HG03175 (cell line): Measurements from ENCODE around the gene EFCAB13.
"Not testable (repeated sequence)": the region's sequence is repeated elsewhere in the genome, so short reads cannot be mapped to it uniquely, and the experiment has no call there.

Experiments
- ATAC-seq: cut with Tn5 transposase; IDR thresholded peaks from one replicate; pipeline ENCODE4 v1.9.1; 2021; ENCODE audit warnings: mild to moderate bottlenecking, moderate library complexity; ENCODE audit not compliant: unreplicated experiment

The EFCAB13 gene

DNA sequence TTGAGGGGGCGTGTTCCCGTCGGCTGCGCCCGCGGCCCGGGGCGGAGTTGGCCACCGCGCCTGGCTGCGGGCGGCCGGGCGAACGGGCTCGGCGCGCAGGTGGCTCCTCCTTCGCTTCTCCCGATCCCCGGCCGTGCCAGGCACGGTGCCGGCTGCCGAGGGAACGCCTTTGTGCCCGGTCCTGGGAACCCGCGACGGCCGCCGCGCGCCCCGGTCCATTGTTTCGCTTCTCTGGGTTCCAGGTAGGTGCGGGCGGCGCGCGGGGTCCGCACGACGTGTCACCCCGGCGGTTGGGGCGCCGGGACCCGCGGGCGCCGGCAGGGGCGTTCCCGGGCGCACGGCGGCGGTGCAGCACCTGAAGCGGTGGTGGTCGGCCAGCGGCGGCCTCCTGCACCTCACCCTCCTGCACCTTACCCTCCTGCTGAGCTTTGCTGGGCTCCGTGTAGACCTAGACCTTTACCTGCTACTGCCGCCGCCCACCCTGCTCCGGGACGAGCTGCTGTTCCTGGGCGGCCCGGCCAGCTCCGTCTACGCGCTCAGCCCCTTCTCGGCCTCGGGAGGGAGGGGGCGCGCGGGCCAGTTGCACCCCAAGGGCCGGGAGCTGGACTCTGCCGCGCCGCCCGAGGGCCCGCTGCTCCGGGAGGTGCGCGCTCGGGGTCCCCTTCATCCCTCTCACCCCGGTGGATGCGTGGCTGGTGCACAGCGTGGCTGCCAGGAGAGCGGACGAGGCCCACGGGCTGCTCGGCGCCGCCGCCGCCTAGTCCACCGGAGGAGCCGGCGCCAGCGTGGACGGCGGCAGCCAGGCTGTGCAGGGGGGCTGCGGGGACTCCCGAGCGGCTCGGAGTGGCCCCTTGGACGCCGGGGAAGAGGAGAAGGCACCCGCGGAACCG, 99.9 kb downstream of the EFCAB13 start:
- ATAC-seq = no peak

DNA sequence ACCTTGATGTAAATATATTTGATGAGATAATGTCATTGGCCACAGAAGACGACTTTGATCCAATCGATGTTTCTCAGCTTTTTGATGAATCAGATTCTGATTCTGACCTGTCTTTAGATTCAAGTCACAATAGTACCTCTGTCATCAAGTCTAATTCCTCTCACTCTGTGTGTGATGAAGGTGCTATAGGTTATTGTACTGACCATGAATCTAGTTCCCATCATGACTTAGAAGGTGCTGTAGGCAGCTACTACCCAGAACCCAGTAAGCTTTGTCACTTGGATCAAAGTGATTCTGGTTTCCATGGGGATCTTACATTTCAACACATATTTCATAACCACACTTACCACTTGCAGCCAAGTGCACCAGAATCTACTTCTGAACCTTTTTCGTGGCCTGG, 101.5 kb downstream of the EFCAB13 start:
- ATAC-seq = not testable (repeated sequence)

DNA sequence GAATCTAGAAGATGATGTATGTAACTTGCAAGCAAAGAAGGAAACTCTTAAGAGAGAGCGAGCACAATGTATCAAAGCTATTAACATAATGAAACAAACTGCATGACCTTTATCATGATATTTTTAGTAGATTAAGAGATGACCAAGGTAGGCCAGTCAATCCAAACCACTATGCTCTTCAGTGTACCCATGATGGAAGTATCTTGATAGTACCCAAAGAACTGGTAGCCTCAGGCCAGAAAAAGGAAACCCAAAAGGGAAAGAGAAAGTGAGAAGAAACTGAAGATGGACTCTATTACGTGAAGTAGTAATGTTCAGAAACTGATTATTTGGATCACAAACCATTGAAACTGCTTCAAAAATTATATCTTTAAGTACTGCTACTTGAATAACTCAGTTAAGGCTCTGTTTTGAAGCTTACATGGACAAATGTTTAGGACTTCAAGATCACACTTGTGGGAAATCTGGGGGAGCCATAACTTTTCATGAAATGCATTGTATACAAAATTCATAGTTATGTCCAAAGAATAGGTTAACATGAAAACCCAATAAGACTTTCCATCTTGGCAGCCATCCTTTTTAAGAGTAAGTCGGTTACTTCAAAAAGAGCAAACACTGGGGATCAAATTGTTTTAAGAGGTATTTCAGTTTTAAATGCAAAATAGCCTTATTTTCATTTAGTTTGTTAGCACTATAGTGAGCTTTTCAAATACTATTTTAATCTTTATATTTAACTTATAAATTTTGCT, 102.3 kb downstream of the EFCAB13 start:
- not testable (repeated sequence) for ATAC-seq

DNA sequence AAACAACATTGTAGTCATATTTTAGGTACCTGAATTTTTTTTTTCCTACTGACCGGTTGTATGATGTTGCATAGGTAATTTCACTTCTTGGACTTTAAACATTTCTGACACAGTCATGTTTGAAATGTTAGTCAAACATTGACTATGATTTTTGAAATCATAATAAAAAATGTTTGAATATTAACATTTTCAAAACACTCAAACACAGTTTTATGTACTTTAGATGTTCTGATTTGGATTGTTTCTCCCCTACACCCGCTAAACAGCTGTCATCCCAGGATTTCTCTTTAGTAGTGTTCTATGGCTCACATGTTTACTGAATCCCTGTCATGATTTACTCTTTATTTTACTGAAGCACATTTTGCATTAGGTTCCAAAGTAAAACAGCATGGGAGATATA, 104.2 kb downstream of the EFCAB13 start:
- ATAC-seq = no peak

DNA sequence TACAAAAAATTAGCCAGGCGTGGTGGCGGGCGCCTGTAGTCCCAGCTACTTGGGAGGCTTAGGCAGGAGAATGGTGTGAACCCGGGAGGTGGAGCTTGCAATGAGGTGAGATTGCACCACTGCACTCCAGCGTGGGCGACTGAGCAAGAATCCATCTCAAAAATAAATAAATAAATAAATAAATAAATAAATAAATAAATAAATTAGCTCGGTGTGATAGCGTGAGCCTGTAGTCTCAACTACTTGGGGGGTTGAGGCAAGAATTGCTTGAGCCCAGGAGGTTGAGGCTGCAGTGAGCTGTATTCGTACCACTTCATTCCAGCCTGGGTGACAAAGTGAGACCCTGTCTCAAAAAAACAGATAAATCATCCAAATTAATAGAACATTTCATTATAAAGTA, 108.5 kb downstream of the EFCAB13 start:
- ATAC-seq = not testable (repeated sequence)

DNA sequence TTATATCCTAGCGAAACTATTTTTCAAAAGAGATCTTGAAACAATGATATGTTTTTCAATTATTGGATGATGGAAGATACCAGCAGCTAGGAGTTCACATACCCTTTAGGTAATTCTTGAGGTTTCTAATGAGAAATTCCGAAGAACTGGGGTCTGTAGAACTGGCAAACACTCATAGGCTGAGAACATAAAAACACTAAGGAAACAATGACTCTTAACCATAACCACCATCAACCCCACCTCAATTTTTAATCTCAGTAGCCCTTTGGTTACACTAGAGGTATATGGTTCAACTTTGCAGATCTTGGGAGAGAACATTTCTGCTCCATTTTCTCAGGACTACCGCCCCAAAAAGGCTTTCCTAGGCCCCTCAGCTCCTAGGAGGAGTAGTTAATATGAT, 141.4 kb downstream of the EFCAB13 start:
- ATAC-seq = no peak

DNA sequence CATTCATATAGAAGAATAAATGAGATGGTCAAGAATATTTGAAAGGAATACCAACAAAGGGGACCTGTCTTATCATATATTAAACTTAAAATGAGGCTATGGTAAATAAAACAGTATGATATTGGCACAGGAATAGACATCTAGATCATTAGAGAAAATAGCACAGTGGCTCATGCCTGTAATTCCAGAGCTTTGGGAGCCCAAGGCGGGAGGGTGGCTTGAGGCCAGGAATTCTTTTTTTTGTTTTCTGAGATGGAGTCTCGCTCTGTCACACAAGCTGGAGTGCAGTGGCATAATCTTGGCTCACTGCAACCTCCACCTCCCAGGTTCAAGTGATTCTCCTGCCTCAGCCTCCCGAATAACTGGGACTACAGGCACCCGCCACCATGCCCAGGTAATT, 143.2 kb downstream of the EFCAB13 start:
- not testable (repeated sequence) for ATAC-seq

DNA sequence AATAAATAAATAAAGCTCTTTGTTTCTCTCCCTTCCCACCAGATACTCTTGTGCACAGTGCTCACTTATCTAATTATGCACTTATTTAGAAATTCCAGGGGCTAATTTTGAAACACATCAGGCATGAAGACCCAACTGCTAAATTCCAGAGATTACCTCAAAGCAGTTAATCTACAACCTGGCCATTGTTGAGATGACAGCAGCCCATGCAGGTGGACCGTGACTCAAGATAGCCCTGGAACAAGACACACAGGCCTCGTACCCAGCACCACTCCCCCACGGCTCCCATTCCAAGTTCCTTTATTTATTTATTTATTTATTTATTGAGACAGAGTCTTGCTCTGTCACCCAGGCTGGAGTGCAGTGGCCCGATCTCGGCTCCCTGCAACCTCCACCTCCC, 147.1 kb downstream of the EFCAB13 start:
- no peak for ATAC-seq

DNA sequence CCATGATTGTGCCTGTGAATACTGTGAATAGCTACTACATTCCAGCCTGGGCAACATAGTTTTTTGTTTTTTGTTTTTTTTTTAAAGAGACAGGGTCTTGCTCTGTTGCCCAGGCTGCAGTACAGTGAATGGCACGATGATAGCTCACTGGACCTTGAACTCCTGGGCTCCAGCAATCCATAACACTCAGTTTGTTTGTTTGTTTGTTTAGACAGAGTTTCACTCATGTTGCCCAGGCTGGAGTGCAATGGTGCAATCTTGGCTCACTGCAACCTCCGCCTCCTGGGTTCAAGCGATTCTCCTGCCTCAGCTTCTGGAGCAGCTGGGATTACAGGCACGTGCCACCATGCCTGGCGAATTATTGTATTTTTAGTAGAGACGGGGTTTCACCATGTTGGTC, 148.3 kb downstream of the EFCAB13 start:
- ATAC-seq = not testable (repeated sequence)
